ENCODE results near the gene MYOCD. TPM values are rescaled to one million over a fixed set of nuclear protein-coding genes. Genes with fewer than 3 reads are reported as not detected.

MYOCD gene
- total RNA-seq, 2 experiments from 2014 or later, result not detected

DNA sequence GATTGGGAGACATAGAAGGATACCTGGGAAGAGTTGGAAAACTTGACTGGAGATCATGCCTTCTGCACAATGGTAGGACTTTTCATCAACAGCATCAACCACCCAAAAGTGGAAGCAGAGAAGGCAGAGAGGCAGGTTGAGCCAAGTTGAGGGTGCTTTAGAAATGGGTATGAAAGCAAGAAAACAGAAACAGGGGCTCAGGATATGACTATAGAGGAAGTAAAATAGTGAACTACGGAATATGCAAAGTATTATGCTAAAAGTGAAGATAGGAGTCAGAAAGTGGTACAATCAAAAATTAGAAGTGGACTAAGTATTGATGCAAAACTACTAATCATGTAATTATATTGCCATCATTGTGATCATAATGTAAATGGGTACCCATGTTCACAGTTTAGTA is 107.5 kb downstream of the MYOCD start:
- POLR2A ChIA-PET, result no interaction called here
- no peak for DNase-seq
- Mint-ChIP-seq H3K27me3 (no peaks in the 10 kb centered on the region), H3K27ac (no peak overlapping the region), H3K4me3 (no peak overlapping the region), H3K4me1 (no peaks in the 10 kb centered on the region), H3K9me3 (peaks cover 4% of the 10 kb centered on the region), H3K36me3 (no peaks in the 10 kb centered on the region)
- ATAC-seq (ENCODE audit: low read depth), result no peak

- no peak for DNase-seq
- peaks cover 21% of the 10 kb centered on the region for H3K27me3 Mint-ChIP-seq
These were observed 123.4 kb downstream of the MYOCD start for GRCh38 chr17:12789075-12789480.

DNA sequence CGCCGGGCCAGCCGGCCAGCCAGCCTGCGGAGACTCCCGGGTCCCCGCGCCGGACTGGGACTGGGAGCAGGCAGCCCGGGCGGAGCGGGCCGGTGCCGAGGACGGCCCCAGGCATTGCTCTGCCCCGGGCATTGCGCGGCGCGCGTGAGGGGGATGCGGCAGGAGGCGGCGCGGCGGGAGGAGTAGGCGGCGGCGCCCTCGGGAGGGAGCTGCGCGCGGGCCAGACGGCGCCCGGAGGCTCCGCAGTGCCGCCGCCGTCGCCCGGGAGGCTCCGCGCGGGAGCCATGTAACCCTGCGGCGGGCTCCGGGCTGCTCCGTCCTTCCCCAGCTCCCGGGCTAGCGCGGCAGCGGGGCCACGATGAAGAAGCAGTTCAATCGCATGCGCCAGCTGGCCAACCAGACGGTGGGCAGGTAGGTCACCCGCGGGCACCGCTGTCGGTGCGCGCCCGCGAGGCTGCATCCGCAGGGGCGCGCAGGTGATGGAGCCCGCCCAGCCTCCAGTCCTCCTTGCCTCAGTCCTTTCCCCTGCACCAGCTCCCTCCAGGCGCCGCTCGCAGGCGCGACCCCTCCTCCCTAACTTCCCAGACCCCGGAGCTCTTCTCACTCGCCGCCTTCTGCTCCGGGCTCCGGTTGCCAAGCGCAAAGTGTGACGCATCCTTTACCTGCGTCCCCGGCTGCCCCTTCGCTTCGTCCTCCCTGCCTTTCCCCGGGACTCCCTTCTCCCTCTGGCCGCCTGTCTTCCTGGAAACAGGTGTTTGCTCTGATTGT is 124.0 kb downstream of the MYOCD start, which contains the start of gene ARHGAP44:
TSS of gene ARHGAP44 (plus strand) at position 18 of the 768 bp plus-strand sequence. CDS start at position 359, 341 bp downstream.
- no peaks in the 10 kb centered on the region for H3K36me3 Mint-ChIP-seq
- ATAC-seq (ENCODE audit: low read depth) (peak; percentile 70), DNase-seq (peak; percentile 56)
- no peaks in the 10 kb centered on the region for H3K9me3 Mint-ChIP-seq
- POLR2A ChIA-PET, result no interaction called here
- peaks cover 21% of the 10 kb centered on the region for H3K27me3 Mint-ChIP-seq
- peak within 1 kb of the TSS; percentile 76 for H3K4me3 Mint-ChIP-seq
- peak within 1 kb of the TSS; percentile 25 for H3K27ac Mint-ChIP-seq
- H3K4me1 Mint-ChIP-seq, result peaks cover 2% of the 10 kb centered on the region

More at GRCh38 chr17:12789075-12789480, 123.4 kb downstream of the MYOCD start:
- POLR2A ChIA-PET, result no interaction called here
- peak overlapping the region; percentile 50 for H3K4me3 Mint-ChIP-seq
- peak; percentile 78 for ATAC-seq (ENCODE audit: low read depth)
- no peaks in the 10 kb centered on the region for H3K36me3 Mint-ChIP-seq
- H3K27ac Mint-ChIP-seq, result no peak overlapping the region
- H3K4me1 Mint-ChIP-seq, result peaks cover 2% of the 10 kb centered on the region
- no peaks in the 10 kb centered on the region for H3K9me3 Mint-ChIP-seq

- Mint-ChIP-seq H3K27ac (peak overlapping the region; percentile 25), H3K27me3 (peaks cover 21% of the 10 kb centered on the region), H3K4me1 (peaks cover 2% of the 10 kb centered on the region), H3K36me3 (no peaks in the 10 kb centered on the region), H3K4me3 (peak overlapping the region; percentile 76), H3K9me3 (no peaks in the 10 kb centered on the region)
- POLR2A ChIA-PET, result no interaction called here
- DNase-seq, result no peak
- ATAC-seq (ENCODE audit: low read depth), result no peak
These were observed 124.8 kb downstream of the MYOCD start for GRCh38 chr17:12790249-12791106.

DNA sequence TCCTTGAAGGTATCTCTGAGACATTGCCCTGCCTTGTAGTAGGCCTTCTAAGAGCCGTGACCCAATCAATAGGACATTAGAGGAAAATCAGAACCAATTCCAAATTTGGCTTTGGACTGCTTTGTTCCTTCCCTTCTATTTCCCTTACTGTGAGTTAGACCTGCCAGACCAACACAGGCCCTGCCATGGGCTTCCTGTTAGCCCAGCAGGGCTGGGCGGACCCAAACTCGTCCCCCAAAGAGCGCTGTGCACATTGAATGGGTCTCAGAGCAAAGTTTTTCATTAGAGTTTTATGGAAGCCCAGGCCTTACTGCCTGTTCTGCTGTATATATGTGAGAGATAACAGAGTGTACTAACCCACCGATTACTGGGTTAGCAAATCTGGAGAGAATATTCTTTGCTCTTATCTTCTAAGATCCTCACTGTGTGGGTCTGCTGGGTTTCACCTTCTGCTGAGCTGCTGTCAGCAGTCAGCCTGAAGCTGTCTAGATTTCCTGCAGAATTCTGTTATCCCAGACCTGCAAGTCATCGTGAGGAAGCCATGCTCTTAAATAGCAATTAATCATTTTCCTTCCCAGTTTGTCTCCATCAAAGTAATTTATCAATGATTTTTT is 129.3 kb downstream of the MYOCD start:
- H3K4me3 Mint-ChIP-seq, result no peak overlapping the region
- H3K27me3 Mint-ChIP-seq, result peaks cover 10% of the 10 kb centered on the region
- H3K9me3 Mint-ChIP-seq, result peaks cover 4% of the 10 kb centered on the region
- POLR2A ChIA-PET, result no interaction called here
- H3K36me3 Mint-ChIP-seq, result no peaks in the 10 kb centered on the region
- ATAC-seq (ENCODE audit: low read depth), result no peak
- DNase-seq, result no peak
- H3K4me1 Mint-ChIP-seq, result peaks cover 1% of the 10 kb centered on the region
- no peak overlapping the region for H3K27ac Mint-ChIP-seq

- Mint-ChIP-seq H3K9me3 (peaks cover 9% of the 10 kb centered on the region), H3K4me1 (no peaks in the 10 kb centered on the region), H3K36me3 (no peaks in the 10 kb centered on the region), H3K27ac (no peak overlapping the region), H3K27me3 (no peaks in the 10 kb centered on the region), H3K4me3 (no peak overlapping the region)
- ATAC-seq (ENCODE audit: low read depth), result no peak
- POLR2A ChIA-PET, result no interaction called here
- DNase-seq, result no peak
These were observed 135.2 kb downstream of the MYOCD start for GRCh38 chr17:12800855-12801365.

DNA sequence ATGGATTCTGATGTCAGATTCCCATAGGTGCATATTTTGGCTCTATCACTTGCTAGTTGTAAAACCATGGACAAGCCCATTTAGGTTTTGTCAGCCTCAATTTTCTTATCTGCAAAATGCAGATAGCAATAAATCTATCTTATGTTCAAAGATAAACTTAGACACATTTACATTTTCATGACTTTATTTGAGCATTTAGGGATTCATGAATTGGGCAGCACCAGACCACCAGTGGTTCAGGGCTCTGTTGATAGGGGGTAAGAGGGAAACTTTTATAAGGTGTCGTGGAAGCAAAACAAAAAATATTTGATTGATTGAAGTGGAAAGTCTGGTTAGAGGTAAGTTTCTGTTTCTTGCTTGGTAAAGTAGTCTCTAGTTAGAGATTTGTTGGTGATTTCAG is 140.9 kb downstream of the MYOCD start:
- H3K36me3 Mint-ChIP-seq, result no peaks in the 10 kb centered on the region
- H3K9me3 Mint-ChIP-seq, result peaks cover 21% of the 10 kb centered on the region
- no peaks in the 10 kb centered on the region for H3K27me3 Mint-ChIP-seq
- POLR2A ChIA-PET, result no interaction called here
- ATAC-seq (ENCODE audit: low read depth), result no peak
- no peak overlapping the region for H3K27ac Mint-ChIP-seq
- no peaks in the 10 kb centered on the region for H3K4me1 Mint-ChIP-seq
- no peak overlapping the region for H3K4me3 Mint-ChIP-seq
- no peak for DNase-seq

GRCh38 chr17:12808723-12809122 is 143.0 kb downstream of the MYOCD start:
- Mint-ChIP-seq H3K36me3 (no peaks in the 10 kb centered on the region), H3K27ac (no peak overlapping the region), H3K27me3 (no peaks in the 10 kb centered on the region), H3K4me1 (no peaks in the 10 kb centered on the region), H3K4me3 (no peak overlapping the region), H3K9me3 (peaks cover 21% of the 10 kb centered on the region)
- ATAC-seq (ENCODE audit: low read depth) (no peak), DNase-seq (no peak)
- POLR2A ChIA-PET, result no interaction called here

GRCh38 chr17:12812877-12813276 is 147.2 kb downstream of the MYOCD start:
- POLR2A ChIA-PET, result no interaction called here
- H3K27ac Mint-ChIP-seq, result no peak overlapping the region
- H3K4me3 Mint-ChIP-seq, result no peak overlapping the region
- ATAC-seq (ENCODE audit: low read depth) (no peak), DNase-seq (no peak)
- H3K4me1 Mint-ChIP-seq, result no peaks in the 10 kb centered on the region
- H3K36me3 Mint-ChIP-seq, result no peaks in the 10 kb centered on the region
- no peaks in the 10 kb centered on the region for H3K27me3 Mint-ChIP-seq
- H3K9me3 Mint-ChIP-seq, result peaks cover 9% of the 10 kb centered on the region

DNA sequence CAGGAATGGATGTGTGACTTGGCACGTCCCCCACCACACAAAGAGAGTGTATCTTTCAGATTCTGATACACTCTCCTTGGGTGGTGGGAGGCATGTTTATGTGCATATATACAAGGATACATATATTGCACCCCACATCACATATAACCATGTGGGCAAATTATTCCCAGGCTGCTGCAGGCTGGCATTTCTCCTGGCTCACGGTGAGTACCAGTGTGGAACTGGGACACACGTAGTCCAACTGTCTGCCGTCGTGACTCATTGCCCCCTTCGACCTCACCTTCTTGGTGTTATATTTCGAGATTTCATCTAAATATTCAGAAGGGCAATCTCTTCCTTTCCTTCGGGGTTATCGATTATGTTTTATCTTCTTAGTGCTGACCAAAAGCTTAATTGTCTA is 148.0 kb downstream of the MYOCD start:
- POLR2A ChIA-PET, result no interaction called here
- Mint-ChIP-seq H3K27me3 (no peaks in the 10 kb centered on the region), H3K4me3 (no peak overlapping the region), H3K27ac (no peak overlapping the region), H3K4me1 (no peaks in the 10 kb centered on the region), H3K36me3 (no peaks in the 10 kb centered on the region), H3K9me3 (peaks cover 10% of the 10 kb centered on the region)
- DNase-seq (no peak), ATAC-seq (ENCODE audit: low read depth) (no peak)

GRCh38 chr17:12814718-12815117 is 149.0 kb downstream of the MYOCD start:
- H3K4me1 Mint-ChIP-seq, result no peaks in the 10 kb centered on the region
- DNase-seq (no peak), ATAC-seq (ENCODE audit: low read depth) (no peak)
- H3K36me3 Mint-ChIP-seq, result no peaks in the 10 kb centered on the region
- H3K27me3 Mint-ChIP-seq, result no peaks in the 10 kb centered on the region
- no peak overlapping the region for H3K4me3 Mint-ChIP-seq
- H3K27ac Mint-ChIP-seq, result no peak overlapping the region
- H3K9me3 Mint-ChIP-seq, result peaks cover 3% of the 10 kb centered on the region
- POLR2A ChIA-PET, result no interaction called here

GRCh38 chr17:12815642-12816141 is 150.0 kb downstream of the MYOCD start:
- no peaks in the 10 kb centered on the region for H3K4me1 Mint-ChIP-seq
- no peak overlapping the region for H3K27ac Mint-ChIP-seq
- no peaks in the 10 kb centered on the region for H3K36me3 Mint-ChIP-seq
- H3K4me3 Mint-ChIP-seq, result no peak overlapping the region
- POLR2A ChIA-PET, result no interaction called here
- no peak for DNase-seq
- no peaks in the 10 kb centered on the region for H3K27me3 Mint-ChIP-seq
- peaks cover 1% of the 10 kb centered on the region for H3K9me3 Mint-ChIP-seq
- no peak for ATAC-seq (ENCODE audit: low read depth)

Measured in activated naive CD8-positive, alpha-beta T cell treated with anti-CD3 and anti-CD28 coated beads, Interleukin-2, amount 10 ng/mL, durations not matched to agents 7 days and 5 days (primary cell).